IMR-90 (cell line): Measurements from ENCODE around the gene FOSB. TPM values are rescaled to one million over a fixed set of nuclear protein-coding genes. Genes with fewer than 3 reads are reported as not detected.

Source experiments
- ATAC-seq: fragments of 200-7000 bp; cut with Tn5 transposase; 2 replicates; pipeline ENCODE4 v1.9.1; 2020; ENCODE audit warnings: low read depth, mild to moderate bottlenecking, moderate library complexity
- BruUV-seq: library from RNA; stranded (reverse); fragments of 400-500 nt; replicated peaks from 2 replicates; lab custom pipeline; 2021; lab: Mats Ljungman, UMichigan
- CTCF ChIA-PET: fragments of 300-600 bp; formaldehyde crosslinking; extraction: SDS; loops from one replicate; lab custom pipeline; 2021; ENCODE audit warnings: antibody characterized with exemption; lab: Yijun Ruan, JAX
- POLR2A ChIA-PET: fragments of 300-600 bp; sonication (Branson Sonifier 250); formaldehyde crosslinking; loops from one replicate; lab custom pipeline; 2022; ENCODE audit warnings: antibody characterized with exemption; ENCODE audit not compliant: unreplicated experiment; lab: Charles Lee
- DNase-seq: peaks from one replicate; pipeline ENCODE4 v3.0.0; 2013
- H2AFZ ChIP-seq: replicated peaks from 2 replicates; pipeline ENCODE3; 2013; ENCODE audit warnings: low read length, mild to moderate bottlenecking; ENCODE audit not compliant: poor library complexity
- H2AK5ac ChIP-seq: 2 replicates; pipeline ENCODE4 v1.6.1; 2013; ENCODE audit warnings: low read depth, low read length, inconsistent platforms
- H2AK9ac ChIP-seq: replicated peaks from 2 replicates; pipeline ENCODE3; 2013; ENCODE audit warnings: mild to moderate bottlenecking, low read depth, low read length, moderate library complexity; ENCODE audit not compliant: poor library complexity
- H2BK120ac ChIP-seq: 2 replicates; pipeline ENCODE4 v1.6.1; 2013; ENCODE audit warnings: low read depth, low read length, inconsistent platforms
- H2BK15ac ChIP-seq: 3 replicates; pipeline ENCODE4 v1.6.1; 2013; ENCODE audit warnings: low read depth, low read length, inconsistent platforms
- H2BK20ac ChIP-seq: 2 replicates; pipeline ENCODE4 v1.6.1; 2013; ENCODE audit warnings: low read depth, mild to moderate bottlenecking, inconsistent platforms, low read length, moderate library complexity
- H2BK5ac ChIP-seq: 2 replicates; pipeline ENCODE4 v1.6.1; 2013; ENCODE audit warnings: mild to moderate bottlenecking, low read depth, low read length, inconsistent platforms; ENCODE audit not compliant: poor library complexity, severe bottlenecking
- H3K14ac ChIP-seq: replicated peaks from 2 replicates; pipeline ENCODE4 v1.6.1; 2013; ENCODE audit warnings: low read depth, low read length, inconsistent platforms
- H3K18ac ChIP-seq: 2 replicates; pipeline ENCODE4 v1.6.1; 2013; ENCODE audit warnings: low read depth, low read length, control low read depth
- H3K23ac ChIP-seq: 2 replicates; pipeline ENCODE4 v1.6.1; 2013; ENCODE audit warnings: low read depth, low read length, inconsistent platforms
- H3K27ac ChIP-seq: 2 replicates; pipeline ENCODE4 v1.5.1; 2013; ENCODE audit warnings: mild to moderate bottlenecking, control low read depth, low read length; ENCODE audit not compliant: insufficient read depth
- H3K27me3 ChIP-seq: 2 replicates; pipeline ENCODE4 v1.6.1; 2013; ENCODE audit warnings: low read length; ENCODE audit not compliant: control insufficient read depth, insufficient read depth
- H3K36me3 ChIP-seq: 2 replicates; pipeline ENCODE4 v1.6.1; 2013; ENCODE audit warnings: low read length, mixed read lengths; ENCODE audit not compliant: control insufficient read depth, insufficient read depth
- H3K4ac ChIP-seq: 2 replicates; pipeline ENCODE4 v1.6.1; 2013; ENCODE audit warnings: low read depth, low read length, inconsistent platforms
- H3K4me1 ChIP-seq: 2 replicates; pipeline ENCODE4 v1.6.1; 2013; ENCODE audit warnings: low read length, mixed read lengths; ENCODE audit not compliant: control insufficient read depth, insufficient read depth
- H3K4me2 ChIP-seq: 2 replicates; pipeline ENCODE4 v1.6.1; 2013; ENCODE audit warnings: low read depth, mild to moderate bottlenecking, control low read depth, low read length, moderate library complexity
- H3K4me3 ChIP-seq: 2 replicates; pipeline ENCODE4 v1.5.1; 2013; ENCODE audit warnings: low read depth, mild to moderate bottlenecking, control low read depth, low read length, moderate library complexity; ENCODE audit not compliant: insufficient read depth
- H3K56ac ChIP-seq: 2 replicates; pipeline ENCODE4 v1.6.1; 2013; ENCODE audit warnings: low read length, inconsistent platforms; ENCODE audit not compliant: insufficient read depth; ENCODE audit errors: extremely low read depth
- H3K79me1 ChIP-seq, 2 experiments: 2 replicates each; pipeline ENCODE4 v1.6.1; 2013; ENCODE audit warnings: low read length in 2 of 2, inconsistent platforms in 1 of 2, low read depth in 1 of 2
- H3K9ac ChIP-seq: 2 replicates; pipeline ENCODE4 v1.6.1; 2013; ENCODE audit warnings: low read depth, low read length, control low read depth
- H3K9me1 ChIP-seq: 2 replicates; pipeline ENCODE4 v1.6.1; 2013; ENCODE audit warnings: low read length, inconsistent platforms; ENCODE audit not compliant: insufficient read depth
- H3K9me3 ChIP-seq: 2 replicates; pipeline ENCODE4 v1.6.1; 2013; ENCODE audit warnings: low read length; ENCODE audit not compliant: control insufficient read depth, insufficient read depth
- H4K20me1 ChIP-seq: 2 replicates; pipeline ENCODE4 v1.6.1; 2013; ENCODE audit warnings: low read length, inconsistent platforms; ENCODE audit not compliant: insufficient read depth
- H4K5ac ChIP-seq: 2 replicates; pipeline ENCODE4 v1.6.1; 2013; ENCODE audit warnings: mild to moderate bottlenecking, low read depth, low read length, control low read depth
- H4K8ac ChIP-seq, 2 experiments: 2 replicates each; pipeline ENCODE4 v1.6.1; 2013; ENCODE audit warnings: low read depth in 2 of 2, low read length in 2 of 2, control low read depth in 1 of 2, inconsistent platforms in 1 of 2
- H4K91ac ChIP-seq: 2 replicates; pipeline ENCODE4 v1.6.1; 2013; ENCODE audit warnings: low read depth, low read length, inconsistent platforms; ENCODE audit not compliant: insufficient read depth
- BHLHE40 ChIP-seq: fragments of 150-350 bp; IDR thresholded peaks from 2 replicates; pipeline ENCODE4 v1.6.1; 2016; ENCODE audit warnings: mild to moderate bottlenecking, low read depth, low read length
- CEBPB ChIP-seq: IDR thresholded peaks from 2 replicates; pipeline ENCODE4 v1.6.1; 2012; ENCODE audit warnings: low read depth, low read length, improper control_type of control experiment
- CHD1 ChIP-seq: IDR thresholded peaks from 2 replicates; pipeline ENCODE4 v1.6.1; 2012; ENCODE audit warnings: low read depth, low read length, improper control_type of control experiment
- CTCF ChIP-seq: conservative IDR thresholded peaks from 2 replicates; pipeline ENCODE4 v1.5.1; 2012; ENCODE audit warnings: mild to moderate bottlenecking, low read depth, low read length, improper control_type of control experiment
- ELK1 ChIP-seq: fragments of 150-350 bp; IDR thresholded peaks from 2 replicates; pipeline ENCODE4 v1.6.1; 2016; ENCODE audit warnings: low read depth, mild to moderate bottlenecking, low read length, moderate library complexity, borderline replicate concordance
- FOS ChIP-seq: fragments of 150-350 bp; IDR thresholded peaks from 2 replicates; pipeline ENCODE4 v1.6.1; 2016; ENCODE audit warnings: low read depth, low read length
- MAFK ChIP-seq: IDR thresholded peaks from 2 replicates; pipeline ENCODE4 v1.6.1; 2012; ENCODE audit warnings: low read depth, low read length, improper control_type of control experiment
- MXI1 ChIP-seq: IDR thresholded peaks from 2 replicates; pipeline ENCODE4 v1.6.1; 2012; ENCODE audit warnings: low read depth, mild to moderate bottlenecking, low read length, moderate library complexity, borderline replicate concordance
- POLR2A ChIP-seq: IDR thresholded peaks from 2 replicates; pipeline ENCODE4 v1.6.1; 2012; ENCODE audit warnings: mild to moderate bottlenecking, low read depth, low read length
- RAD21 ChIP-seq: IDR thresholded peaks from 2 replicates; pipeline ENCODE4 v1.6.1; 2012; ENCODE audit warnings: low read length, improper control_type of control experiment
- RCOR1 ChIP-seq: IDR thresholded peaks from 2 replicates; pipeline ENCODE4 v1.6.1; 2012; ENCODE audit warnings: mild to moderate bottlenecking, low read length, improper control_type of control experiment; ENCODE audit not compliant: insufficient replicate concordance
- RFX5 ChIP-seq: IDR thresholded peaks from 2 replicates; pipeline ENCODE4 v1.8.0; 2012; ENCODE audit warnings: low read depth, mild to moderate bottlenecking, low read length, moderate library complexity
- SMC3 ChIP-seq: fragments of 150-350 bp; IDR thresholded peaks from 2 replicates; pipeline ENCODE4 v1.6.1; 2016; ENCODE audit warnings: low read depth, mild to moderate bottlenecking, antibody characterized with exemption, low read length, moderate library complexity
- WGBS, 2 experiments: methylation state at CpG; one replicate each; pipeline versions ENCODE4 v1.1.5 to v1.1.7; 2013; ENCODE audit warnings: missing lambda C conversion rate in 2 of 2; ENCODE audit not compliant: insufficient read length in 1 of 2; ENCODE audit errors: extremely low coverage in 2 of 2; 5-methylcytosine and 5-hydroxymethylcytosine counted together
- dilution Hi-C: fragments of 300-500 bp; cut with HindIII; formaldehyde crosslinking; loops from one replicate; pipeline ENCODE4 v1.14.3; 2018; ENCODE audit warnings: low sequenced_read_pairs; ENCODE audit not compliant: unreplicated experiment
- in situ Hi-C: fragments of 300-500 bp; cut with MboI; formaldehyde crosslinking; loops from 3 replicates; pipeline ENCODE4 v1.14.3; 2019; ENCODE audit warnings: low sequenced_read_pairs, inconsistent platforms, mixed read lengths
- intact Hi-C: fragments of 100-400 bp; cut with micrococcal nuclease; formaldehyde crosslinking; loops from 2 replicates; pipeline ENCODE4 v1.10.0; 2022
- polyA plus RNA-seq, 3 experiments: library from polyadenylated mRNA; depleted of rRNA; stranded (reverse); fragments of >200 nt; gene quantifications; 2 replicates each; pipeline ENCODE4 v1.2.3, GENCODE V29; 2012; ENCODE audit warnings: low replicate concordance in 1 of 3
- total RNA-seq: library from RNA; depleted of rRNA; stranded (reverse); fragments of >200 nt; gene quantifications from 2 replicates; pipeline ENCODE4 v1.2.3, GENCODE V29; 2012

FOSB gene
- total and polyA plus RNA-seq, 2 of the 4 experiments (the other 2 are of a cell fraction), result 11.1 to 15.6 TPM

- H4K8ac ChIP-seq, result no peak overlapping the region
- CTCF ChIA-PET, result interaction anchor here (0.6 to 1.7 kb wide), 2 partner anchors 34 to 337 kb away, joined by 4 to 5 read pairs; partner anchors contain the start of gene DMPK
These were observed 22.7 kb upstream of the FOSB start for GRCh38 chr19:45445139-45445538.

More at GRCh38 chr19:45445139-45445538, 22.7 kb upstream of the FOSB start:
- POLR2A ChIA-PET, result no interaction called here
- H2BK5ac ChIP-seq, result no peak overlapping the region
- H3K9me1 ChIP-seq, result no peaks in the 10 kb centered on the region; the same call in 1 of the 2 replicates
- no peaks in the 10 kb centered on the region for H3K27me3 ChIP-seq
- no peak overlapping the region for H2AK9ac ChIP-seq
- no peak overlapping the region for H3K4ac ChIP-seq
- H3K4me2 ChIP-seq, result no peak overlapping the region
- ATAC-seq, result no peak
- no peak overlapping the region for H4K91ac ChIP-seq
- no peak overlapping the region for H3K18ac ChIP-seq
- intact Hi-C loops, result no loop called here
- H4K20me1 ChIP-seq, result no peaks in the 10 kb centered on the region
- 95% methylated on average over 3 of the region's 4 CpGs; no CpG with 5 or more reads in 1 of the 2 experiments for WGBS, 2 experiments
- H3K36me3 ChIP-seq, result no peaks in the 10 kb centered on the region
- no peak overlapping the region for H3K9ac ChIP-seq
- no peak overlapping the region for H2BK15ac ChIP-seq
- H2AFZ ChIP-seq, result no peak overlapping the region
- H2BK120ac ChIP-seq, result no peak overlapping the region
- no peak for DNase-seq
- no peak overlapping the region for H3K27ac ChIP-seq
- in situ Hi-C loops, result no loop called here
- peaks cover 0 to 24% of the 10 kb centered on the region in 2 experiments; a peak in 2 of 4 replicates for H3K79me1 ChIP-seq
- H3K14ac ChIP-seq, result no peak overlapping the region
- no peak overlapping the region for H2AK5ac ChIP-seq
- H4K5ac ChIP-seq, result no peak overlapping the region
- TF ChIP-seq MAFK (no peak), MXI1 (no peak), POLR2A (no peak), SMC3 (no peak), BHLHE40 (no peak), CHD1 (no peak), ELK1 (no peak), RAD21 (no peak), RCOR1 (no peak), CEBPB (no peak), FOS (no peak), RFX5 (no peak), CTCF (no peak)
- no TSS peak for BruUV-seq
- H2BK20ac ChIP-seq, result no peak overlapping the region
- dilution Hi-C loops, result no loop called here
- no peaks in the 10 kb centered on the region for H3K9me3 ChIP-seq
- H3K23ac ChIP-seq, result no peak overlapping the region
- no peak overlapping the region for H3K56ac ChIP-seq
- H3K4me3 ChIP-seq, result no peak overlapping the region
- H3K4me1 ChIP-seq, result peaks cover 18% of the 10 kb centered on the region
